HG03095 (cell line): ENCODE data around the gene SPEN.

Experiments
- ATAC-seq: cut with Tn5 transposase; IDR thresholded peaks from one replicate; pipeline ENCODE4 v1.9.1; 2021; ENCODE audit warnings: moderate library complexity; ENCODE audit not compliant: unreplicated experiment

Gene SPEN

GRCh38 chr1:15946571-15947381 is 99.3 kb downstream of the SPEN start:
- ATAC-seq = no peak

GRCh38 chr1:15947382-15948090 is 100.0 kb downstream of the SPEN start:
- no peak for ATAC-seq

- ATAC-seq = no peak
Observed at GRCh38 chr1:15948091-15948591, 100.6 kb downstream of the SPEN start.

- no peak for ATAC-seq
Observed at GRCh38 chr1:15948595-15949452, 101.3 kb downstream of the SPEN start.

- peak; percentile 64 for ATAC-seq
Observed at GRCh38 chr1:15949453-15950245, 102.1 kb downstream of the SPEN start.

- ATAC-seq = no peak
Observed at GRCh38 chr1:15950302-15950701, 102.8 kb downstream of the SPEN start.

- ATAC-seq = no peak
Observed at GRCh38 chr1:15950763-15951295, 103.3 kb downstream of the SPEN start.

- ATAC-seq = no peak
Observed at GRCh38 chr1:15951341-15952153, 104.0 kb downstream of the SPEN start.

- ATAC-seq = no peak
Observed at GRCh38 chr1:15952317-15953258, 105.1 kb downstream of the SPEN start.

GRCh38 chr1:15953294-15953771 is 105.8 kb downstream of the SPEN start:
- no peak for ATAC-seq

- no peak for ATAC-seq
Observed at GRCh38 chr1:15953791-15954241, 106.3 kb downstream of the SPEN start.

- no peak for ATAC-seq
Observed at GRCh38 chr1:15954316-15954715, 106.8 kb downstream of the SPEN start.

- ATAC-seq = no peak
Observed at GRCh38 chr1:15955552-15955951, 108.0 kb downstream of the SPEN start.

GRCh38 chr1:15956150-15956549 is 108.6 kb downstream of the SPEN start:
- ATAC-seq = no peak

GRCh38 chr1:15957221-15958095 is 110.0 kb downstream of the SPEN start:
- ATAC-seq = no peak

GRCh38 chr1:15958111-15958510 is 110.6 kb downstream of the SPEN start:
- ATAC-seq = no peak

- ATAC-seq = no peak
Observed at GRCh38 chr1:15958793-15959192, 111.3 kb downstream of the SPEN start.
